HCT116 (cell line): ENCODE results near the gene UPK3BL1.
"Not testable (repeated sequence)": the region's sequence is repeated elsewhere in the genome, so short reads cannot be mapped to it uniquely, and the experiment has no call there.

Source experiments
- CEBPB ChIP-seq: IDR thresholded peaks from 2 replicates; pipeline ENCODE4 v1.6.1; 2012; ENCODE audit warnings: low read depth
- ELF1 ChIP-seq: IDR thresholded peaks from 2 replicates; pipeline ENCODE4 v1.6.1; 2012; ENCODE audit warnings: low read depth, borderline replicate concordance
- EZH2 ChIP-seq: fragments of 200-600 bp; sonication (generic); IDR thresholded peaks from 2 replicates; pipeline ENCODE4 v1.6.1; 2017; ENCODE audit warnings: antibody characterized with exemption, mixed run types
- EZH2phosphoT487 ChIP-seq: fragments of 200-600 bp; IDR thresholded peaks from 2 replicates; pipeline ENCODE4 v1.6.1; 2018; ENCODE audit warnings: antibody characterized with exemption, borderline replicate concordance
- POLR2A ChIP-seq: IDR thresholded peaks from 2 replicates; pipeline ENCODE4 v1.7.0; 2011; ENCODE audit warnings: borderline replicate concordance; ENCODE audit not compliant: insufficient read depth, insufficient read length; ENCODE audit errors: extremely low read depth
- POLR2AphosphoS5 ChIP-seq: IDR thresholded peaks from 2 replicates; pipeline ENCODE4 v1.6.1; 2011; ENCODE audit warnings: mild to moderate bottlenecking, low read depth, low read length, moderate library complexity
- RAD21 ChIP-seq: IDR thresholded peaks from 2 replicates; pipeline ENCODE4 v1.6.1; 2012; ENCODE audit warnings: low read depth, mild to moderate bottlenecking
- SP1 ChIP-seq: IDR thresholded peaks from 2 replicates; pipeline ENCODE4 v1.6.1; 2012; ENCODE audit warnings: low read depth
- YY1 ChIP-seq: IDR thresholded peaks from 2 replicates; pipeline ENCODE4 v1.6.1; 2011; ENCODE audit warnings: low read length, low read depth, moderate library complexity, mild to moderate bottlenecking; ENCODE audit not compliant: insufficient replicate concordance; ENCODE audit errors: extremely low read depth
- TF ChIP-seq, protein P1 (sequence below), 3 experiments: fragments of 200-600 bp in 1 of 3; sonication (generic) in 1 of 3; IDR thresholded peaks in 2 of 3; conservative IDR thresholded peaks in 1 of 3; 2 replicates each; pipeline ENCODE4 v1.5.1; 2012 to 2017; ENCODE audit warnings: low read depth in 2 of 3, low read length in 2 of 3, antibody characterized with exemption in 1 of 3, borderline replicate concordance in 1 of 3, control low read depth in 1 of 3, mild to moderate bottlenecking in 1 of 3, mixed read lengths in 1 of 3, mixed run types in 1 of 3, moderate library complexity in 1 of 3; ENCODE audit not compliant: insufficient read depth in 1 of 3
- TF ChIP-seq, protein P2 (sequence below): IDR thresholded peaks from 2 replicates; pipeline ENCODE4 v1.6.1; 2012
- TF ChIP-seq, protein P3 (sequence below): IDR thresholded peaks from 2 replicates; pipeline ENCODE4 v1.6.1; 2012; ENCODE audit warnings: low read depth
- TF ChIP-seq, protein P4 (sequence below): IDR thresholded peaks from 2 replicates; pipeline ENCODE4 v1.6.1; 2011; ENCODE audit warnings: mild to moderate bottlenecking, low read length, moderate library complexity; ENCODE audit not compliant: insufficient replicate concordance; ENCODE audit errors: extremely low read depth

DNA sequence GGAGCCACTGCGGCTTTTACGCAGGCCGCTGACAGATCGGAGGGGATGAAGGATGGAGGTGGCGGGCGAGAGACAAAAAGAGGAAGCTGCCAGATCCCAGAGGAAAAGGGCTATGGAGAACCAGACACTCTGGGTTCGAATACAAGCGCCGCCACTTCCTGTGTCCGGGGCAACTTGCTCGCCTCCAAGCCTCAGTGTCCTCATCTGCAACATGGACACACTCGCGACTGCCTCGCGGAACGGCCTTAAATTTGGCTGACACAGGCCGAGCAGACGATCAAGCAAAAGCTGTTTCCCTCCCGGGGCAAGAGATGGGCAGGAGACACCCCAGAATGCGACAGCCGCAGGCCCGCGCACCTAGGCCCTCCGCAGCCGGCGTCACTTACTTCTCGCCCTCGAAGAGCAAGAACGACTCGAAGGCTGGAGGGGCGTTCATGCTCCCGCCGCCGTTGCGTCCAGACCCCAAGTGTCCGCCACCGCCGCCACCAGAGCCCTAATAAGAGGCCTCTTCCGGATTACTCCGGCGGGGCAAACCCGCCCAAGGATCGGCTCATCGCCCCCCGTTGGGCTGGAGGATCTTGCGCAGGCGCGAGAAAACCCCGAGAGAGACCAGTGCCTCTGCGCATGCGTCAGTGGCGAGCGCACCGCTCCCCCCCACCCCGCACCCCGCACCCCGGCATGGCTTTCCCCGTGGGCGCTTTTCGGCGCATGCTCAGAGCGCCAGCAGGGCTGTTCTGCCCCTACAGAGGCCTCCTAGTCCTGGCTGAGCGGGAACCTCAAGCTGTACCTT lies 28.8 kb upstream of the UPK3BL1 start, which contains the start of gene POLR2J2:
- TF ChIP-seq, protein P1, sequence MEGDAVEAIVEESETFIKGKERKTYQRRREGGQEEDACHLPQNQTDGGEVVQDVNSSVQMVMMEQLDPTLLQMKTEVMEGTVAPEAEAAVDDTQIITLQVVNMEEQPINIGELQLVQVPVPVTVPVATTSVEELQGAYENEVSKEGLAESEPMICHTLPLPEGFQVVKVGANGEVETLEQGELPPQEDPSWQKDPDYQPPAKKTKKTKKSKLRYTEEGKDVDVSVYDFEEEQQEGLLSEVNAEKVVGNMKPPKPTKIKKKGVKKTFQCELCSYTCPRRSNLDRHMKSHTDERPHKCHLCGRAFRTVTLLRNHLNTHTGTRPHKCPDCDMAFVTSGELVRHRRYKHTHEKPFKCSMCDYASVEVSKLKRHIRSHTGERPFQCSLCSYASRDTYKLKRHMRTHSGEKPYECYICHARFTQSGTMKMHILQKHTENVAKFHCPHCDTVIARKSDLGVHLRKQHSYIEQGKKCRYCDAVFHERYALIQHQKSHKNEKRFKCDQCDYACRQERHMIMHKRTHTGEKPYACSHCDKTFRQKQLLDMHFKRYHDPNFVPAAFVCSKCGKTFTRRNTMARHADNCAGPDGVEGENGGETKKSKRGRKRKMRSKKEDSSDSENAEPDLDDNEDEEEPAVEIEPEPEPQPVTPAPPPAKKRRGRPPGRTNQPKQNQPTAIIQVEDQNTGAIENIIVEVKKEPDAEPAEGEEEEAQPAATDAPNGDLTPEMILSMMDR (IDR thresholded peaks at IDR 0.05 in 2 of 3, conservative IDR thresholded peaks at IDR 0.05 in 1 of 3; ENCODE audit: borderline replicate concordance in 1 of 3, insufficient read depth in 1 of 3, low read depth in 2 of 3, low read length in 2 of 3) = not testable (repeated sequence)
- not testable (repeated sequence) for TF ChIP-seq POLR2A, YY1, EZH2phosphoT487, RAD21, POLR2AphosphoS5, CEBPB, EZH2, SP1, ELF1
- TF ChIP-seq, protein P2, sequence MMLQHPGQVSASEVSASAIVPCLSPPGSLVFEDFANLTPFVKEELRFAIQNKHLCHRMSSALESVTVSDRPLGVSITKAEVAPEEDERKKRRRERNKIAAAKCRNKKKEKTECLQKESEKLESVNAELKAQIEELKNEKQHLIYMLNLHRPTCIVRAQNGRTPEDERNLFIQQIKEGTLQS = not testable (repeated sequence)
- TF ChIP-seq, protein P3, sequence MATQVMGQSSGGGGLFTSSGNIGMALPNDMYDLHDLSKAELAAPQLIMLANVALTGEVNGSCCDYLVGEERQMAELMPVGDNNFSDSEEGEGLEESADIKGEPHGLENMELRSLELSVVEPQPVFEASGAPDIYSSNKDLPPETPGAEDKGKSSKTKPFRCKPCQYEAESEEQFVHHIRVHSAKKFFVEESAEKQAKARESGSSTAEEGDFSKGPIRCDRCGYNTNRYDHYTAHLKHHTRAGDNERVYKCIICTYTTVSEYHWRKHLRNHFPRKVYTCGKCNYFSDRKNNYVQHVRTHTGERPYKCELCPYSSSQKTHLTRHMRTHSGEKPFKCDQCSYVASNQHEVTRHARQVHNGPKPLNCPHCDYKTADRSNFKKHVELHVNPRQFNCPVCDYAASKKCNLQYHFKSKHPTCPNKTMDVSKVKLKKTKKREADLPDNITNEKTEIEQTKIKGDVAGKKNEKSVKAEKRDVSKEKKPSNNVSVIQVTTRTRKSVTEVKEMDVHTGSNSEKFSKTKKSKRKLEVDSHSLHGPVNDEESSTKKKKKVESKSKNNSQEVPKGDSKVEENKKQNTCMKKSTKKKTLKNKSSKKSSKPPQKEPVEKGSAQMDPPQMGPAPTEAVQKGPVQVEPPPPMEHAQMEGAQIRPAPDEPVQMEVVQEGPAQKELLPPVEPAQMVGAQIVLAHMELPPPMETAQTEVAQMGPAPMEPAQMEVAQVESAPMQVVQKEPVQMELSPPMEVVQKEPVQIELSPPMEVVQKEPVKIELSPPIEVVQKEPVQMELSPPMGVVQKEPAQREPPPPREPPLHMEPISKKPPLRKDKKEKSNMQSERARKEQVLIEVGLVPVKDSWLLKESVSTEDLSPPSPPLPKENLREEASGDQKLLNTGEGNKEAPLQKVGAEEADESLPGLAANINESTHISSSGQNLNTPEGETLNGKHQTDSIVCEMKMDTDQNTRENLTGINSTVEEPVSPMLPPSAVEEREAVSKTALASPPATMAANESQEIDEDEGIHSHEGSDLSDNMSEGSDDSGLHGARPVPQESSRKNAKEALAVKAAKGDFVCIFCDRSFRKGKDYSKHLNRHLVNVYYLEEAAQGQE = not testable (repeated sequence)
- TF ChIP-seq, protein P4, sequence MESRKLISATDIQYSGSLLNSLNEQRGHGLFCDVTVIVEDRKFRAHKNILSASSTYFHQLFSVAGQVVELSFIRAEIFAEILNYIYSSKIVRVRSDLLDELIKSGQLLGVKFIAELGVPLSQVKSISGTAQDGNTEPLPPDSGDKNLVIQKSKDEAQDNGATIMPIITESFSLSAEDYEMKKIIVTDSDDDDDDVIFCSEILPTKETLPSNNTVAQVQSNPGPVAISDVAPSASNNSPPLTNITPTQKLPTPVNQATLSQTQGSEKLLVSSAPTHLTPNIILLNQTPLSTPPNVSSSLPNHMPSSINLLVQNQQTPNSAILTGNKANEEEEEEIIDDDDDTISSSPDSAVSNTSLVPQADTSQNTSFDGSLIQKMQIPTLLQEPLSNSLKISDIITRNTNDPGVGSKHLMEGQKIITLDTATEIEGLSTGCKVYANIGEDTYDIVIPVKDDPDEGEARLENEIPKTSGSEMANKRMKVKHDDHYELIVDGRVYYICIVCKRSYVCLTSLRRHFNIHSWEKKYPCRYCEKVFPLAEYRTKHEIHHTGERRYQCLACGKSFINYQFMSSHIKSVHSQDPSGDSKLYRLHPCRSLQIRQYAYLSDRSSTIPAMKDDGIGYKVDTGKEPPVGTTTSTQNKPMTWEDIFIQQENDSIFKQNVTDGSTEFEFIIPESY = not testable (repeated sequence)
